ENCODE data around the gene SHTN1. TPM values are rescaled to one million over a fixed set of nuclear protein-coding genes. Genes with fewer than 3 reads are reported as not detected.

SHTN1 gene
- total and polyA plus RNA-seq, 2 donors (not counting 1 experiment from before 2014, with no cell fraction given), result 0.33 to 1.6 TPM

GRCh38 chr10:116866066-116866465 is 138.9 kb downstream of the SHTN1 start:
- no peaks in the 10 kb centered on the region for H3K79me2 ChIP-seq (ENCODE audit: control insufficient read depth, insufficient read depth, low read length)
- H4K20me1 ChIP-seq (ENCODE audit: control insufficient read depth, extremely low read depth, insufficient read depth, low read length), result no peaks in the 10 kb centered on the region
- H3K27ac ChIP-seq (ENCODE audit: insufficient read depth, low read length), result no peak overlapping the region
- no peaks in the 10 kb centered on the region for H3K4me1 ChIP-seq (ENCODE audit: control insufficient read depth, extremely low read depth, insufficient read depth, low read length)
- H2AFZ ChIP-seq (ENCODE audit: low read length), result no peak overlapping the region
- no peaks in the 10 kb centered on the region for H3K27me3 ChIP-seq (ENCODE audit: control insufficient read depth, insufficient read depth, low read length)
- no peak for DNase-seq (ENCODE audit: low read depth in 2 of 2)
- H3K4me3 ChIP-seq (replicated peaks in 1 of 4; ENCODE audit: control extremely low read depth in 1 of 4, insufficient read depth in 1 of 4, low read depth in 3 of 4, low read length in 4 of 4), result no peak overlapping the region
- H3K4me2 ChIP-seq (ENCODE audit: extremely low read depth, insufficient read depth, low read length), result no peak overlapping the region
- TF ChIP-seq EZH2 (IDR thresholded peaks at IDR 0.05; ENCODE audit: low read length, missing control alignments) (no peak), CTCF (conservative IDR thresholded peaks at IDR 0.05 in 1 of 2, IDR thresholded peaks at IDR 0.05 in 1 of 2; ENCODE audit: low read depth in 1 of 2, low read length in 2 of 2) (no peak)
- H3K36me3 ChIP-seq (ENCODE audit: control insufficient read depth, insufficient read depth, low read length), result no peaks in the 10 kb centered on the region
- H3K9me3 ChIP-seq (ENCODE audit: control insufficient read depth, insufficient read depth, low read depth, low read length), result no peaks in the 10 kb centered on the region
- H3K9ac ChIP-seq (ENCODE audit: insufficient read depth, low read length), result no peak overlapping the region

GRCh38 chr10:116864436-116864835 is 140.6 kb downstream of the SHTN1 start:
- H3K36me3 ChIP-seq (ENCODE audit: control insufficient read depth, insufficient read depth, low read length), result no peaks in the 10 kb centered on the region
- H3K27ac ChIP-seq (ENCODE audit: insufficient read depth, low read length), result no peak overlapping the region
- H3K9me3 ChIP-seq (ENCODE audit: control insufficient read depth, insufficient read depth, low read depth, low read length), result no peaks in the 10 kb centered on the region
- H3K4me1 ChIP-seq (ENCODE audit: control insufficient read depth, extremely low read depth, insufficient read depth, low read length), result no peaks in the 10 kb centered on the region
- H2AFZ ChIP-seq (ENCODE audit: low read length), result no peak overlapping the region
- H3K4me3 ChIP-seq (replicated peaks in 1 of 4; ENCODE audit: control extremely low read depth in 1 of 4, insufficient read depth in 1 of 4, low read depth in 3 of 4, low read length in 4 of 4), result no peak overlapping the region
- TF ChIP-seq EZH2 (IDR thresholded peaks at IDR 0.05; ENCODE audit: low read length, missing control alignments), result no peak
- no peak for TF ChIP-seq CTCF (conservative IDR thresholded peaks at IDR 0.05 in 1 of 2, IDR thresholded peaks at IDR 0.05 in 1 of 2; ENCODE audit: low read depth in 1 of 2, low read length in 2 of 2)
- H3K79me2 ChIP-seq (ENCODE audit: control insufficient read depth, insufficient read depth, low read length), result no peaks in the 10 kb centered on the region
- no peak overlapping the region for H3K4me2 ChIP-seq (ENCODE audit: extremely low read depth, insufficient read depth, low read length)
- no peak overlapping the region for H3K9ac ChIP-seq (ENCODE audit: insufficient read depth, low read length)
- no peaks in the 10 kb centered on the region for H4K20me1 ChIP-seq (ENCODE audit: control insufficient read depth, extremely low read depth, insufficient read depth, low read length)
- DNase-seq (ENCODE audit: low read depth in 2 of 2), result no peak
- H3K27me3 ChIP-seq (ENCODE audit: control insufficient read depth, insufficient read depth, low read length), result no peaks in the 10 kb centered on the region

GRCh38 chr10:116861796-116862195 is 143.2 kb downstream of the SHTN1 start:
- no peak for DNase-seq (ENCODE audit: low read depth in 2 of 2)
- Histone ChIP-seq H3K27me3 (ENCODE audit: control insufficient read depth, insufficient read depth, low read length) (no peaks in the 10 kb centered on the region), H3K9ac (ENCODE audit: insufficient read depth, low read length) (no peak overlapping the region), H3K4me3 (replicated peaks in 1 of 4; ENCODE audit: control extremely low read depth in 1 of 4, insufficient read depth in 1 of 4, low read depth in 3 of 4, low read length in 4 of 4) (no peak overlapping the region), H4K20me1 (ENCODE audit: control insufficient read depth, extremely low read depth, insufficient read depth, low read length) (no peaks in the 10 kb centered on the region), H3K4me1 (ENCODE audit: control insufficient read depth, extremely low read depth, insufficient read depth, low read length) (no peaks in the 10 kb centered on the region), H3K9me3 (ENCODE audit: control insufficient read depth, insufficient read depth, low read depth, low read length) (no peaks in the 10 kb centered on the region), H2AFZ (ENCODE audit: low read length) (no peak overlapping the region), H3K36me3 (ENCODE audit: control insufficient read depth, insufficient read depth, low read length) (no peaks in the 10 kb centered on the region), H3K27ac (ENCODE audit: insufficient read depth, low read length) (no peak overlapping the region), H3K79me2 (ENCODE audit: control insufficient read depth, insufficient read depth, low read length) (no peaks in the 10 kb centered on the region), H3K4me2 (ENCODE audit: extremely low read depth, insufficient read depth, low read length) (no peak overlapping the region)
- no peak for TF ChIP-seq EZH2 (IDR thresholded peaks at IDR 0.05; ENCODE audit: low read length, missing control alignments)
- TF ChIP-seq CTCF (conservative IDR thresholded peaks at IDR 0.05 in 1 of 2, IDR thresholded peaks at IDR 0.05 in 1 of 2; ENCODE audit: low read depth in 1 of 2, low read length in 2 of 2), result no peak

Data from fibroblast of lung (primary cell).